NB4 (cell line): ENCODE measurements around the gene SLC39A8.
"Not testable (repeated sequence)": the region's sequence is repeated elsewhere in the genome, so short reads cannot be mapped to it uniquely, and the experiment has no call there.

ENCODE experiments used
- MYC ChIP-seq: IDR thresholded peaks from 2 replicates; pipeline ENCODE4 v1.6.1; 2011; ENCODE audit warnings: low read depth, low read length
- POLR2A ChIP-seq: IDR thresholded peaks from 2 replicates; pipeline ENCODE4 v1.6.1; 2011; ENCODE audit warnings: mild to moderate bottlenecking; ENCODE audit not compliant: insufficient read length; ENCODE audit errors: extremely low read depth
- TF ChIP-seq, protein P1 (sequence below): IDR thresholded peaks from one replicate; pipeline ENCODE4 v1.5.1; 2012; ENCODE audit warnings: low read depth, low read length
- TF ChIP-seq, protein P2 (sequence below): IDR thresholded peaks from 2 replicates; pipeline ENCODE4 v1.6.1; 2011; ENCODE audit warnings: low read depth, low read length

DNA sequence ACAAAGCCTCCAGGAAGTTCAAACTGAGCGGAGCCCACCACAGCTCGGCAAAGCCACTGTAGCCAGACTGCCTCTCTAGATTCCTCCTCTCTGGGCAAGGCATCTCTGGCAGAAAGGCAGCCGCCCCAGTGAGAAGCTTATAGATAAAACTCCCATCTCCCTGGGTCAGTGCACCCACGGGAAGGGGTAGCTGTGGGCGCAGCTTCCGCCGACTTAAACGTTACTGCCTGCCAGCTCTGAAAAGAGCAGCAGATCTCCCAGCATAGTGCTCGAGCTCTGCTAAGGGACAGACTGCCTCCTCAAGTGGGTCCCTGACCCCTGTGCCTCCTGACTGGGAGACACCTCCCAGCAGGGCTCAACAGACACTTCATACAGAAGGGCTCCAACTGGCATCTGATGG is 72.0 kb downstream of the SLC39A8 start:
- TF ChIP-seq, protein P1, sequence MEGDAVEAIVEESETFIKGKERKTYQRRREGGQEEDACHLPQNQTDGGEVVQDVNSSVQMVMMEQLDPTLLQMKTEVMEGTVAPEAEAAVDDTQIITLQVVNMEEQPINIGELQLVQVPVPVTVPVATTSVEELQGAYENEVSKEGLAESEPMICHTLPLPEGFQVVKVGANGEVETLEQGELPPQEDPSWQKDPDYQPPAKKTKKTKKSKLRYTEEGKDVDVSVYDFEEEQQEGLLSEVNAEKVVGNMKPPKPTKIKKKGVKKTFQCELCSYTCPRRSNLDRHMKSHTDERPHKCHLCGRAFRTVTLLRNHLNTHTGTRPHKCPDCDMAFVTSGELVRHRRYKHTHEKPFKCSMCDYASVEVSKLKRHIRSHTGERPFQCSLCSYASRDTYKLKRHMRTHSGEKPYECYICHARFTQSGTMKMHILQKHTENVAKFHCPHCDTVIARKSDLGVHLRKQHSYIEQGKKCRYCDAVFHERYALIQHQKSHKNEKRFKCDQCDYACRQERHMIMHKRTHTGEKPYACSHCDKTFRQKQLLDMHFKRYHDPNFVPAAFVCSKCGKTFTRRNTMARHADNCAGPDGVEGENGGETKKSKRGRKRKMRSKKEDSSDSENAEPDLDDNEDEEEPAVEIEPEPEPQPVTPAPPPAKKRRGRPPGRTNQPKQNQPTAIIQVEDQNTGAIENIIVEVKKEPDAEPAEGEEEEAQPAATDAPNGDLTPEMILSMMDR, result not testable (repeated sequence)
- not testable (repeated sequence) for TF ChIP-seq POLR2A, MYC
- TF ChIP-seq, protein P2, sequence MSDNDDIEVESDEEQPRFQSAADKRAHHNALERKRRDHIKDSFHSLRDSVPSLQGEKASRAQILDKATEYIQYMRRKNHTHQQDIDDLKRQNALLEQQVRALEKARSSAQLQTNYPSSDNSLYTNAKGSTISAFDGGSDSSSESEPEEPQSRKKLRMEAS, result not testable (repeated sequence)
